NCI-H2227 (cell line): ENCODE data around the gene ARGFX.
A peak's percentile ranks its signal among the peaks of the same experiment; 100 is the strongest.
"Not testable (repeated sequence)": the region's sequence is repeated elsewhere in the genome, so short reads cannot be mapped to it uniquely, and the experiment has no call there.

Experiments
- DNase-seq: peaks from one replicate; lab custom pipeline; 2025; ENCODE audit not compliant: unreplicated experiment; lab: John Stamatoyannopoulos, UW

Gene ARGFX

GRCh38 chr3:121567649-121568048 lies at the start of gene ARGFX:
Gene ARGFX, plus strand, starts transcription at chr3:121567949. Its CDS starts 2,765 bp downstream, at chr3:121570714.
- no peak for DNase-seq

GRCh38 chr3:121517953-121518655 lies 49.6 kb upstream of the ARGFX start:
- DNase-seq, result no peak

DNA sequence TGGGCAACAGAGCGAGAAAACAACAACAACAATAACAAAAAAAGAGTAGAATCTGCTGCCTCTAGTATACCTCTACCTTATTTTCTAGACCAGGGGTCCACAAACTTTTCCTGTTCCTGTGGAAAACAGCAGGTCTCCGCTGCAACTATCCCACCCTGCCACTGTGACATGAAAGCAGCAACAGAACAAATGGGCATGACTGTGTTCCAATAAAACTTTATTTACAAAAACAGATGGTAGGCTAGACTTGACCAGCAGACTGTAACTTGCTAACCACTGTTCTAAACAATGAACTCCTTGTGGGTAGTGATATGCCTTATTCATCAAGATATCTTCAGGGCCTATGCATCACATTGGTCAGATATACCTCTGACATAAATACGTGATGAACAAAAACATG lies 47.2 kb upstream of the ARGFX start:
- DNase-seq, result no peak

GRCh38 chr3:121529308-121529707 lies 38.4 kb upstream of the ARGFX start:
- DNase-seq, result no peak

- no peak for DNase-seq
Measured at GRCh38 chr3:121531269-121531668, 36.5 kb upstream of the ARGFX start.

DNA sequence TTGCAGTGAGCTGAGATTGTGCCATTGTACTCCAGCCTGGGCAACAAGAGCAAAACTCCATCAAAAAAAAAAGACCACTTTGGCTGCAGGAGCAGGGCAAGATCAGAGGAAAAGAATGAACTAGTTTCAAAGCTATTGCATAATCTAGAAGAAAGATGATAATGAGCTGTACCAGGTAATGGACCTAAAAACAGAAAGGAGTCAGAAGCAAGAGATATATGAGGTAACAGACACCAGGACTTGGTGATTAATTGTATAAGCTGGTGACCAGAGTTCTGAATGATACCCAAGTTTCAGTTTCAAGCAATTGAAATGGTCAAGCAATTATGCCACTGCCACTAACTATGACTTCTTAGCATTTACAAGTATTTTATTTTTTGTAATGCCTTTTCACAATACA lies 24.8 kb upstream of the ARGFX start:
- no peak for DNase-seq

GRCh38 chr3:121545049-121545573 lies 22.6 kb upstream of the ARGFX start:
- peak; percentile 4 for DNase-seq

DNA sequence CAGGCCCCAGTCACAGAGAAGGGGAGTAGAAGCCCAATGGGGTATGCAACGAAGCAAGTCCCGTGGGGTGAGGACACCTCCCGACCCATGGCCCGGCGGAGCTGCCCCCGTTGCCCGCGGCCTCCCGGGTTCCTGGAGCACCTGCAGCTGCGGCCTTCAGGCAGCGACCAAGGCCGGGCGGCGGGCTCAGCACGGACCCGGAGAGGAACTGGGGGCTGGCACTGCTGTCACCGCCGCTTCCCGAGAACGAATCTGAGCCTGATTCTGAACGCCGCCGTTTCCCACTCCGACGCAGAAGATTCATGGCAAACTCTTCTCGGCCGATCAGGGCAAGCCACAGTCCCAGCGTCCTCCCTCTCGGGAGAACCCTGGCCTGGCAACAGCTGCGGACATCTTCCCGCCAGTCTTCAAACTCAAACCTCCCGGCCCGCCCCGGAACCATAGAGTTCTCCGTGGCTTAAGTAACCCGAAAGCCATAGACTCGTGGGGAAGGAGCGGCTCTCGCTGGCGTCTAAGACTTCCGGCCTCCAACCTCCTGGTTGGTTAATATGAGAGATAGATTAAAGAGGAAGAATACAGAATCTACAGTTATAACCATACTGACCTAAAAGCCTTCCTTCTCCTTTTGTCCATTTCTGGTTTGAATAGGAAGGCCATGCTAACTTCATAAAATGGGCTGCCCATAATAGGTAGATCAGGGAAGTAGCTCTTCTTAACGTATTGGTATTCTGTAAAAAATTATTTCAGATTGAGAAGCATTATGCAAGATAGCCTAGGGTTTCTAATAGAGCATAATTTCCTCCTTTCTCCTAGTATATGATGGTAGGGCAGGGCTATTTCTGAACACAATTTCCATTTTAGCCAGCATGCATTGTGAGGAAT lies 21.9 kb upstream of the ARGFX start, which contains the start of gene POLQ:
POLQ (minus strand) TSS at position 415 of the 882 bp plus-strand sequence; CDS start at position 304, 111 bp downstream.
- DNase-seq, result peak; percentile 92

DNA sequence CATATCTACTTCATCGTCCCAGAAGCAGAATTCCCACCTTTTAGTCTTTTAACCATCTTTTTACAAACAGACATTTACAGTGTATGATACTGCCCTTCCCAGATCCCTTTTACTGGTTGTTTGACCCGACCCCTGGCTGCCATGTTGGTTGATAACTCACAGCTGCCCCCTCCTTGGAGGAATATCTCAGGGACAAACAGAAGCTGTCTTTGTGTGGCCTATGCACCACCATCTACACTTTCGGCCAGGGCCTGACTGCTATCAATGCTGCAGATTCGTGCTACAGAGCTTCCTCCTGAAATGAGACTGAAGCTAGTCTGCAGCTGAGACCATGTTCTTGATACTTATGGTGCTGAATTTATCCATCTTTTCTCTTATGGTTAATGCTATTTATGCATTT lies 15.4 kb upstream of the ARGFX start:
- DNase-seq, result no peak

GRCh38 chr3:121552797-121553196 lies 15.0 kb upstream of the ARGFX start:
- DNase-seq, result no peak

DNA sequence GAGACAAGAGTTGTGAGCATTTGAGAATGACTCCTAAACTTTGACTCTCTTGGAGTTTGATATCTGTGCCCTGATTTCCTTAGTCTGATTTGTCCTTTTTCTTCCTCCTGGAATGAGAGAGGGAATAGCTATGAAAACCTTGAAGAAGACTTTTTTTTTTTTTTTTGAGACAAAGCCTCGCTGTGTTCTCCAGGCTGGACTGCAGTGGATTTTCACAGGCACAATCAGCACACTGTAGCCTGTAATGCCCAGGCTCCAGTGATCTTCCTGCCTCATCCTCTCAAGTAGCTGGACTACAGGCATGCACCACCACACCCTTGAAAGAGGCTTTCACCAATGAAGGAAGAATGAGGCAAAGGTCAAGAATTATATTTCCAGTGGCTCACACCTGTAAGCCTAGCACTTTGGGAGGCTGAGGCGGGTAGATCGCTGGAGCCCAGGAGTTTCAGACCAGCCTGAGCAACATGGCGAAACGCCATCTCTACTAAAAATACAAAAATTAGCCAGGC lies 10.3 kb upstream of the ARGFX start:
- no peak for DNase-seq

DNA sequence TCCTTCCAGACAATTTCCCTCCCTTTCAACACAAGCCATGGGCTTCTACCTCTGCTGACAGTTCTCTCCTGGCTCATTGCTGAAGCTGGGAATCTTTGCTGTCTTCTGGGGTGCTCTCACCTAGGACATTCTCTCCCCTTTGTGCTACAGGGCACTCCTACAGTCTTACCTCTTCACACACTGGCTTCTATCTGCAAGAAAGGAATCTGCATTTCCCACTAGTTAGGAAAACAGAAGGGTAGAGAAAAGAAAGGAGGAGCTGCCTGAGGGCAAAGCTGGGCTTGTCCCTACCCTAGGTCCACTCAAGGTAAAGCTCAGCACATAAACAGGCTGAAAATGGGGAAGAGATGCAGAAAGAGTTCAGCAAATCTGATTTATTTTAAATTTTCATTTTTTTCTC lies 5.6 kb upstream of the ARGFX start:
- no peak for DNase-seq

GRCh38 chr3:121566773-121567172 lies 976 bp upstream of the ARGFX start:
- DNase-seq, result no peak

GRCh38 chr3:121574449-121574848 lies 6.7 kb downstream of the ARGFX start:
- DNase-seq, result no peak

DNA sequence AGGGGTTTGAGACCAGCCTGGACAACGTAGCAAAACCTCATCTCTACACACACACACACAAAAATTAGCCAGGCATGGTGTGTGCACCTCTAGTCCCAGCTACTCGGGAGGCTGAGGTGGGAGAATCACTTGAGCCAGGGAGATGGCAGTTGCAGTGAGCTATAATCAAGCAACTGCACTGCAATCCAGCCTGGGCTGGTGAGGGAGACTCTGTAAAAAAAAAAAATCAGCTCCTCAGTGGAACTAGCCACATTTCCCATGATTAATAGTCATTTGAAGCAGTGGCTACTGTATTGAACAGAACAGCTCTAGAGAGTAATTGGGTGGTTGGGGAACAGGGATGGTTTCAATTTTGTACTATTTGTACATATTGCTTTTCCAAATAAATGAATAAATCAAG lies 13.9 kb downstream of the ARGFX start:
- DNase-seq, result no peak

DNA sequence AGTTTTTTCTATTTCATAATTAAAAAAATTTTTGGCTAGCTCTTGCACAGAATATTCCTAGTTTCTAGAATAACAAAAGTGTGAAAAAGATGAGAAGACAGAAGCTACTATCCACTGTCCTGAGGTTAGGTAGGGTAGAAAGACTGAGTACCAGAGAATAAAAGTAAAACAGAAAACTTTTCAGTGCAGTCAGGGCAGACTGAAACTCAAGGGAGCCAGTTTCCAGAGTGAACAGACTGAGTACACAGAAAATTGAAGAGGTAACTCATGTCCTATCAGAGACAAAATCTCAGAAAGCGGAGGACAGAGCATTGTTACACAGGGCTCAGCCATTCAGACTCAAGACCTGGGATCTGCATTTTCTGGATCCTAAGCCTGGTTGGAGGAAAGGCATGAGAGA lies 16.7 kb downstream of the ARGFX start:
- no peak for DNase-seq

DNA sequence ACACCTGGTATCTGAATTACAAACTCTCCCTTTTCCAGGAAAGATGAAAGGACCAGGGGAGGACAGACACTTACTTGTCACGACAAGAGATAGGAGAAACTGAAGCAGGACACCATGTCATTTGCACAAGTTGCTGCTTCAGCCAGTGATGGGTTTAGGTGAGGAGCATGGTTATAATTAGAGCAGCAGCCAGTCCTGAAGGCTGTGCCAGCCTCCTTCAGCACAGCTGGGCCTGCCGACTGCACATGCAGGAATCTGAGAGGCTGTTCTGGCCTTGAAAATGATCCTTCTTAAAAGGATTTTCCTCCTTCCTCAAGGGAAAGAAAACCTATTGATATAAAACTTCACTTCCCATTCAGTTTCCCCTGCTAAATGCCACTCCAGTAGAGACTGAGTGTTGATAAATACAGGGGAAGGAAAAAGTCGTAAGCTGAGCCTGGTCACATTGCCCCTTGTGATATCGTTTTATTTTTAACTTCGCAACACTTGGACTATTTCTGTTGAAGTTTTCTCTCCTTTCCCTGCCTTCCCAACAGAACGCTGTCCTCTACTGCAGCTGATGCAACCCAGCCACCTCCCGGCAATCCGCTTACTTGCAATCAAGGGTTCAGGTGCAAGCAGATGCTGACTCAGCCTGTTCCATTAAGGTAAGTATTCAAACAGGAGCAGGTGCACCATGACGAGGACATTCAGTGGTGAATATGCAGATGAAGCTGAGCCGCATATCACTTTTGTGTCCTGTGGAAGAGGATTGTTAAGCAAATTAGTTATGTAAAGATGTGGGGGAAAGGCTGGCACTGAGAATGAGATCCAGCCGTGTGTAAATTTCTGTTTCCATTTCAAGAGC lies 25.3 kb downstream of the ARGFX start, which contains the start of gene FBXO40:
FBXO40 (plus strand) TSS at position 524 of the 847 bp plus-strand sequence. CDS start 27,197 bp downstream, outside the sequence.
- DNase-seq, result no peak

DNA sequence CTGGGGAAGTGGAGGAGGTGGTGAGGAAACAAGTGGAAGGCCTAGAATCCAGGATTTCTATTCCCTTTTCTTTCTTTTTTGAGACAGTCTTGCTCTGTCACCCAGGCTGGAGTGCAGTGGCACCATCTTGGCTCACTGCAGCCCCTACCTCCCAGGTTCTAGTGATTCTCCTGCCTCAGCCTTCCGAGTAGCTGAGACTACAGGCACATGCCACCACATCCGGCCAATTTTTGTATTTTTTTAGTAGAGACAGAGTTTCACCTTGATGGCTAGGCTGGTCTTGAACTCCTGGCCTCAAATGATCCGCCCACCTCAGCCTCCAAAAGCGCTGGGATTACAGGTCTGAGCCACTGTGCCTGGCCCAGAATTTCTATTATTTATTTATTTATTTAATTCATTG lies 26.1 kb downstream of the ARGFX start:
- not testable (repeated sequence) for DNase-seq

- DNase-seq, result no peak
Measured at GRCh38 chr3:121594850-121595249, 27.1 kb downstream of the ARGFX start.

GRCh38 chr3:121595765-121596406 lies 28.1 kb downstream of the ARGFX start:
- DNase-seq, result no peak
